Mesothelial cell of epicardium (in vitro differentiated cells): ENCODE results near the gene ITPKC. TPM values are rescaled to one million over a fixed set of nuclear protein-coding genes. Genes with fewer than 3 reads are reported as not detected.

Experiments used
- DNase-seq, 2 experiments: peaks; one replicate each; pipeline ENCODE4 v3.0.0; 2021; ENCODE audit warnings: low spot score in 2 of 2; ENCODE audit not compliant: unreplicated experiment in 2 of 2
- H3K27ac Mint-ChIP-seq: 2 replicates; pipeline ENCODE4 v1.8.0; 2021; ENCODE audit warnings: mixed read lengths
- H3K27me3 Mint-ChIP-seq: 2 replicates; pipeline ENCODE4 v1.8.0; 2021; ENCODE audit warnings: low read depth, mixed read lengths
- H3K36me3 Mint-ChIP-seq: 2 replicates; pipeline ENCODE4 v1.8.0; 2021; ENCODE audit warnings: mixed read lengths
- H3K4me1 Mint-ChIP-seq: 2 replicates; pipeline ENCODE4 v1.8.0; 2021; ENCODE audit warnings: mixed read lengths
- H3K4me3 Mint-ChIP-seq: 2 replicates; pipeline ENCODE4 v1.8.0; 2021; ENCODE audit warnings: mild to moderate bottlenecking, moderate library complexity, mixed read lengths
- H3K9me3 Mint-ChIP-seq: 2 replicates; pipeline ENCODE4 v1.8.0; 2021; ENCODE audit warnings: mixed read lengths
- CTCF ChIP-seq: fragments of 200-600 bp; sonication (generic); IDR thresholded peaks from one replicate; pipeline ENCODE4 v1.5.0; 2021; ENCODE audit warnings: antibody characterized with exemption; ENCODE audit not compliant: unreplicated experiment
- total RNA-seq: library from RNA; stranded (reverse); gene quantifications from 3 replicates; pipeline ENCODE4 v1.2.1, GENCODE V29; 2021

ITPKC gene
- total RNA-seq, 1 donor from 2014 or later: 28.3 TPM

- DNase-seq: no peak
- Mint-ChIP-seq H3K4me1 (peaks cover 3% of the 10 kb centered on the region), H3K27me3 (no peaks in the 10 kb centered on the region), H3K36me3 (peaks cover 17% of the 10 kb centered on the region), H3K4me3 (no peak overlapping the region), H3K27ac (peak overlapping the region; percentile 64), H3K9me3 (no peaks in the 10 kb centered on the region)
- TF ChIP-seq CTCF: no peak
Observed at GRCh38 chr19:40739871-40740703, 23.2 kb downstream of the ITPKC start.

DNA sequence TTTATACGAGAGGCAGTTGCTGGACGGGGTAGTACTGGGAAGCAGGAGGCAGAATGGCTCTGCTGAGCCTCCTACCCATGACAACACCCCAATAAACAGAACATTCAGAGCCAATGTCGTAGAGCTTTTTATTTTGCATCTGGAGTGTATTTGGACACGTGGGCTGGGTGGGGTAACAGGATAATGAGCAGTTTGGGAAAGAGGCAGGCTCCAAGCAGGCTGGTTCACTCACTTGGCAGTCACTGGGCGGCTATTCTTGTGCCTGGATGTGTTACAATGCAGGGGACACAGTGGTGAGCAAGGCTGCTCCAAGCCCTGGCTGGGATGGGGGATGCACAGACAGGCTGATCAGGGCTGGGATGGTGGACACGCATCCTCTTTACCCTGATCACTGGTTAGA lies 23.8 kb downstream of the ITPKC start:
- TF ChIP-seq CTCF: no peak
- Mint-ChIP-seq H3K27ac (peak overlapping the region; percentile 64), H3K9me3 (no peaks in the 10 kb centered on the region), H3K36me3 (peaks cover 10% of the 10 kb centered on the region), H3K27me3 (no peaks in the 10 kb centered on the region), H3K4me1 (peaks cover 7% of the 10 kb centered on the region), H3K4me3 (no peak overlapping the region)
- no peak for DNase-seq

DNA sequence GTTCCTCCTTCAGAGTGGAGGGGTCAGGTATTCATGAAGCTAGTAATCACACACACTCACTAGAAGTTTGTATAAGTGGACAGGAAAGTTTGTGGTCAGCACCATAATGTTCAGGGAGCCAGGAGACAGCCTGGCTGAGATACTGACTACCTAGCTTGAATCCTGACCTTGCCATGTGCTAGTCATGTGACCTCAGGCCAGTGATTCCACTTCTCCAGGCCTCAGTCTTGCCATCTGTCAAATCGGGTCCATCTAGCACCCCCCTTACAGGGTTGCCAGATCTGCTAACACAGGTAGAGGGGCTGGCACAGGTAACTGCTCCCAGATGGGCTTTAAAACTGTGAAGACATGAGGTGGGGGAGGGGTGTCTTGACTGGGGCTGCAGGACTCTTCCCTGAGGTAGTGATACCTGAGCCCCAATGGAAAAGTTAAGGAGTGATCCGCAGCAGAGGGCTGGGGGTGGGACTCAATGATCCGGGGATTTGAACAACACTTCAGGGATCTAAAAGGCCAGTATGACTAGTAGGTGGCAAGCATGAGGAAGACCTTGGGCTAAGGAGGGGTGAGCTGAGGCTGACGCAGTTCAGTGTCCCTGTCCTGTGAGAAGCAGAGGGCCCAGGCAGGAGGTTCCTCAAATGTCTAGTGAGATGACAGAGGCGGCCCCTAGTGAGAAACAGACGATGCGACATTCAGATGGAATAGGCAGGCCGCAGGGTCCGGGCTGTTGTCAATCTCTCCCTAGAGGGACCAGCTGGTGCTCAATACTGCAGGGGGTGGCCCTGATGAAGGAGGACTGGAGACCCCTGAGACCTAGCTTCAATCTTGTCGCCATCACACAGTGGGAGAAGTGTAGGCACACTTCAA lies 24.8 kb downstream of the ITPKC start:
- H3K4me1 Mint-ChIP-seq: peaks cover 7% of the 10 kb centered on the region
- TF ChIP-seq CTCF: no peak
- H3K9me3 Mint-ChIP-seq: no peaks in the 10 kb centered on the region
- no peak overlapping the region for H3K4me3 Mint-ChIP-seq
- H3K27ac Mint-ChIP-seq: peak overlapping the region; percentile 22
- H3K36me3 Mint-ChIP-seq: peaks cover 9% of the 10 kb centered on the region
- no peaks in the 10 kb centered on the region for H3K27me3 Mint-ChIP-seq
- no peak for DNase-seq

- Mint-ChIP-seq H3K4me1 (peaks cover 7% of the 10 kb centered on the region), H3K9me3 (no peaks in the 10 kb centered on the region), H3K36me3 (peaks cover 5% of the 10 kb centered on the region), H3K27ac (no peak overlapping the region), H3K27me3 (no peaks in the 10 kb centered on the region), H3K4me3 (no peak overlapping the region)
- no peak for TF ChIP-seq CTCF
- DNase-seq: no peak
Observed at GRCh38 chr19:40742477-40742876, 25.6 kb downstream of the ITPKC start.

DNA sequence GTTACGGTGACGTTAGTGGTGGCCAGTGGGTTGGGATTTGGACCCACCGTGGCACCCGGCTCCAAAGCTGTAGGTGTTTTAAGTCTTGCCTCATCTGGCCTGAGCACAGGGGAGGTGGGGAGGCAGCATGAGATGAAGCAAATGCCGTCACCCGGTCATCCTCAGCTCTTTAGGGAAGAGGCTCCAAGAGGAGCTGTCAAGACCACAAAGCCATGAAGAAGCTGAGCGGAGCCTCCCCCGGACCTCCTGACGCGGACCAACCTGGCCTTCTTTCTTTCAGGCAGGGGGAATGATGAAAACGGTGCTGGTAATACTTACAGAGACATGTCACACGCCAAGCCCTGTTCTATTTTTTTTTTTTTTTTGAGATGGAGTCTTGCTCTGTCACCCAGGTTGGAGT lies 26.0 kb downstream of the ITPKC start:
- Mint-ChIP-seq H3K27me3 (no peaks in the 10 kb centered on the region), H3K36me3 (peaks cover 2% of the 10 kb centered on the region), H3K9me3 (no peaks in the 10 kb centered on the region), H3K4me1 (peaks cover 7% of the 10 kb centered on the region), H3K4me3 (no peak overlapping the region), H3K27ac (no peak overlapping the region)
- no peak for DNase-seq
- TF ChIP-seq CTCF: no peak
